DOHH2 (cell line): ENCODE results near the gene EGFLAM.

ENCODE experiments used
- EZH2phosphoT487 ChIP-seq: fragments of 200-600 bp; sonication (generic); IDR thresholded peaks from 2 replicates; pipeline ENCODE4 v1.6.1; 2017; ENCODE audit warnings: borderline replicate concordance, mild to moderate bottlenecking, antibody characterized with exemption, low read length, moderate library complexity, mixed read lengths
- TF ChIP-seq, protein P1 (sequence below): fragments of 200-600 bp; sonication (generic); IDR thresholded peaks from one replicate; pipeline ENCODE4 v1.5.1; 2014; ENCODE audit warnings: antibody characterized with exemption, mild to moderate bottlenecking, low read depth, low read length; ENCODE audit not compliant: poor library complexity, severe bottlenecking

DNA sequence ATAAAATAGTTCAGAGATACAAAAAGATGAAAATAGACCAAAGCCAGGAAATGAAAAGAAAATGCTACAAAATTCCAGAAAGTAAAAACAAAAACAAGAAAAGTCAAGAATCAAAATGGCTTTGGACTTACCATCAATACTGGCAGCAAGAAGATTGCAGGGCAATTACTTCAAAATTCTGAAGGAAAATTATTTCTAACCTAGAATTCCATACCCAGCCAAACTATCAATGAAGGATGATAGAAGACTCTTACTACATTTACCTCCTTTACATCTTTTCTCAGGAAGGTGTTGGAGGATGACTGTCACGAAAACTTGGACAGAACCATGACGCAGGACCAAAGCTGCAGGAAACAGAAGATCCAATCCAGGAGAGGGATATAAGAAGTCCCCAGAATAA, 46.8 kb downstream of the EGFLAM start:
- TF ChIP-seq, protein P1, sequence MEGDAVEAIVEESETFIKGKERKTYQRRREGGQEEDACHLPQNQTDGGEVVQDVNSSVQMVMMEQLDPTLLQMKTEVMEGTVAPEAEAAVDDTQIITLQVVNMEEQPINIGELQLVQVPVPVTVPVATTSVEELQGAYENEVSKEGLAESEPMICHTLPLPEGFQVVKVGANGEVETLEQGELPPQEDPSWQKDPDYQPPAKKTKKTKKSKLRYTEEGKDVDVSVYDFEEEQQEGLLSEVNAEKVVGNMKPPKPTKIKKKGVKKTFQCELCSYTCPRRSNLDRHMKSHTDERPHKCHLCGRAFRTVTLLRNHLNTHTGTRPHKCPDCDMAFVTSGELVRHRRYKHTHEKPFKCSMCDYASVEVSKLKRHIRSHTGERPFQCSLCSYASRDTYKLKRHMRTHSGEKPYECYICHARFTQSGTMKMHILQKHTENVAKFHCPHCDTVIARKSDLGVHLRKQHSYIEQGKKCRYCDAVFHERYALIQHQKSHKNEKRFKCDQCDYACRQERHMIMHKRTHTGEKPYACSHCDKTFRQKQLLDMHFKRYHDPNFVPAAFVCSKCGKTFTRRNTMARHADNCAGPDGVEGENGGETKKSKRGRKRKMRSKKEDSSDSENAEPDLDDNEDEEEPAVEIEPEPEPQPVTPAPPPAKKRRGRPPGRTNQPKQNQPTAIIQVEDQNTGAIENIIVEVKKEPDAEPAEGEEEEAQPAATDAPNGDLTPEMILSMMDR, result no peak
- no peak for TF ChIP-seq EZH2phosphoT487
